ENCODE measurements around the gene TMEM47.

DNA sequence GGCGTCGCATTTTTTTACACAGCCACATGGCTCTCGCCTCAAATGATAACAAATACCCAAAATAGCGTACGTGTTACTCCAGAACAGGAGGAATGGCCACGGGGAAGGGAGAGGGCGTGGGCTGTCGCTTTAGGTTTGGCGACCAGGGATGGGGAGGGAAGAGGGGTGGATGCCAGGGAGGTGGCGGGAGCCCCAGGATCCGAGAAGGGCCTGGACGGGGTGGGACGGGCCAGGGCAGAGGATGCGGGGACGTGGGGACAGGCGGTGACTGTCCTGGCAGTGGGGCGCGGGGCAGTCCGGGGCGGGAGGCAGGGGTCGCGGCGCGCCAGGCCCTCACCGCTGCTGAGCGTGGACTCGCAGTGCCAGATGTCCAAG, 631 bp downstream of the TMEM47 start:
- TF ChIP-seq, protein P1, sequence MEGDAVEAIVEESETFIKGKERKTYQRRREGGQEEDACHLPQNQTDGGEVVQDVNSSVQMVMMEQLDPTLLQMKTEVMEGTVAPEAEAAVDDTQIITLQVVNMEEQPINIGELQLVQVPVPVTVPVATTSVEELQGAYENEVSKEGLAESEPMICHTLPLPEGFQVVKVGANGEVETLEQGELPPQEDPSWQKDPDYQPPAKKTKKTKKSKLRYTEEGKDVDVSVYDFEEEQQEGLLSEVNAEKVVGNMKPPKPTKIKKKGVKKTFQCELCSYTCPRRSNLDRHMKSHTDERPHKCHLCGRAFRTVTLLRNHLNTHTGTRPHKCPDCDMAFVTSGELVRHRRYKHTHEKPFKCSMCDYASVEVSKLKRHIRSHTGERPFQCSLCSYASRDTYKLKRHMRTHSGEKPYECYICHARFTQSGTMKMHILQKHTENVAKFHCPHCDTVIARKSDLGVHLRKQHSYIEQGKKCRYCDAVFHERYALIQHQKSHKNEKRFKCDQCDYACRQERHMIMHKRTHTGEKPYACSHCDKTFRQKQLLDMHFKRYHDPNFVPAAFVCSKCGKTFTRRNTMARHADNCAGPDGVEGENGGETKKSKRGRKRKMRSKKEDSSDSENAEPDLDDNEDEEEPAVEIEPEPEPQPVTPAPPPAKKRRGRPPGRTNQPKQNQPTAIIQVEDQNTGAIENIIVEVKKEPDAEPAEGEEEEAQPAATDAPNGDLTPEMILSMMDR (IDR thresholded peaks at IDR 0.05): no peak
- TF ChIP-seq POLR2A (IDR thresholded peaks at IDR 0.05): no peak
